GM21360 (cell line): ENCODE measurements around the gene ECT2.
"Not testable (repeated sequence)": the region's sequence is repeated elsewhere in the genome, so short reads cannot be mapped to it uniquely, and the experiment has no call there.

Source experiments
- ATAC-seq: cut with Tn5 transposase; IDR thresholded peaks from one replicate; pipeline ENCODE4 v1.9.1; 2021; ENCODE audit warnings: mild to moderate bottlenecking, moderate library complexity; ENCODE audit not compliant: unreplicated experiment

The ECT2 gene

GRCh38 chr3:172853921-172854666 is 103.6 kb downstream of the ECT2 start:
- ATAC-seq: no peak

- ATAC-seq: no peak
These were observed 104.5 kb downstream of the ECT2 start for GRCh38 chr3:172855037-172855436.

- no peak for ATAC-seq
These were observed 106.5 kb downstream of the ECT2 start for GRCh38 chr3:172856795-172857742.

GRCh38 chr3:172859041-172859440 is 108.5 kb downstream of the ECT2 start:
- no peak for ATAC-seq

GRCh38 chr3:172866726-172867350 is 116.3 kb downstream of the ECT2 start:
- ATAC-seq: not testable (repeated sequence)

GRCh38 chr3:172868582-172869200 is 118.2 kb downstream of the ECT2 start:
- ATAC-seq: no peak

GRCh38 chr3:172869368-172869771 is 118.8 kb downstream of the ECT2 start:
- ATAC-seq: no peak

GRCh38 chr3:172869784-172870518 is 119.4 kb downstream of the ECT2 start:
- ATAC-seq: no peak
